Measurements from ENCODE around the gene TXNDC2.

GRCh38 chr18:9863282-9863681 is 22.5 kb upstream of the TXNDC2 start:
- no peak for TF ChIP-seq CTCF (IDR thresholded peaks at IDR 0.05)
- TF ChIP-seq POLR2A (IDR thresholded peaks at IDR 0.05) = no peak

Measured in uterus (tissue), 2 donors.